GM10847 (cell line): Measurements from ENCODE around the gene LAMA5.

Experiments used
- POLR2A ChIP-seq: IDR thresholded peaks from 2 replicates; pipeline ENCODE4 v1.6.1; 2011; ENCODE audit not compliant: insufficient read length; ENCODE audit errors: extremely low read depth

LAMA5 gene

DNA sequence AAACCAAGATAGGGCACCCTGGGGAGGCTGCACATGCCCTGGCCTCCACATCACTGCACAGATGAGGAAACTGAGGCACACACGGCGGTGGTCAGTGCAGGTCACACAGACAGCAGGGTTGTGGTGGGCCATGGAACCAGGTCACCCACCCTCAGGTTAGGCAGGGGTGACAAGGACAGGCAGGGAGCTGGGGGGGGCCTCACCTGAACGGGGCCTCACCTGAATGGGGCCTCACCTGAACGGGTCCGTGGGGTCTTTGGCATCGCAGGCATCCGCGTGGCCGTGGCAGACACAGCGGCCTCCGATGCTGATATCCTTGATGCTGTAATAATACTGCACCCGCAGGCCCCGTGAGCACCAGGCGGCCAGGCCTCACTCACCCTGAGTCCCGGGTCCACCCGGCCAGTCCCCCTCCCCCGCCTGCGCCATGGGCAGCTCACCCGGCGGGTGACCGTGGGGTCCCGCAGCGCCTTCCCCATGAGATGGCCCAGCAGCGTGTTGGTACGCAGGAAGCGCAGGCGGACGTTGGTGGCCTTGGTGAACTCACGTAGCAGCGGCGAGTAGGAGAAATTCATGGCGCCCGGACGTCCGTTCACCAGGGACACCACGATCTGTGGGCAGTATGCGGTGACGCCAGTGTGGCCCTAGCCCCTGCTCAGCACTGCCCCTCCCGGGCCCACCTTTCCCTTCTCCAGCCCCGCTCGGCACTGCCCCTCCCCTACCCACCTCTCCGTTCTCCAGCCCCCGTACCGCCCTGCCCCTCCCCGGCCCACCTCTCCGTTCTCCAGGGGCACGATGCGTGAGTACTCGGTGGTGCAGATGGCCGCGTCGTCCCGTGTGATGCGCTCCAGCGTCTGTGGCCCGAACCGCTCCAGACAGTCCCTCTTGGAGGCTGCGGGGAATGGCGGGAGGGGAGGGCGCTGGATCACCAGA is 15.4 kb downstream of the LAMA5 start:
- no peak for TF ChIP-seq POLR2A

DNA sequence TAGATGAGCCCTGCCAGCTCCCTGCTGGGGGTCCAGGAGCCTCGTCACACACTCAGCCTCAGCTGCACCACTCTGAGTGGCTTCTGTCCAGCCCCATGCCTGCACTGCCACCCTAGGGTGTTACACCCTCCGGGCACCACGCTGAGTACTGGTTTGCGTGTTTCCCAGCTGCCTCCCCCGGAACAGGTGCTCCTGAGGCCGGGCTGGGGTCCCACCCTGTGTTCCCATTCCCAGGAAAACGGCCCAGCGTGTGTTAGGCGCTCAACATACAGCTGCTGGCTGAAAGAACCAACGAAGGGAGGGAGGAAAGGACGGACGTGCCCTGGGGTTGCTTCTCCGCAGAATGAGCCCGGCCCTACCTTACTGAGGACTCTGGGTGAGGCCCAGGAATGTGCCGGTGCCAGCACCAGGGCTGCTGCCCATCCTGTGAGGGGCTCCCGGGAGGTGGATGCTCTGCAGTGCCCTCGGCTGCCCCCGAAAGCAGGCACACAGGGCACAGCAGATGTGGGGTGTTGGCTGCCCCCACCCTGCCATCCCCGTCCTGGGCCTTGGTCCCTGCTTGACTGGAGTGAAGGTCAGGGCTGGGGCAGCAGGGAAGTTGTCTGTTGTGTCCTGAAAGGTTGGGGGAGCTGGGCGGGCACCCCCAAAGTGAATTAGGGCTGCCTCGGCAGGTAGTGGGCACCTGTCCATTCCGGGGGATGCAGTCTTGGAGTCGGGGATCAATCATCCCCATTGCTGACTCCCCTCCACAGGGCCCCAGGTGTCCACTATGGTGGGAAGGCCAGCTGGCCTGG is 16.3 kb downstream of the LAMA5 start:
- no peak for TF ChIP-seq POLR2A

DNA sequence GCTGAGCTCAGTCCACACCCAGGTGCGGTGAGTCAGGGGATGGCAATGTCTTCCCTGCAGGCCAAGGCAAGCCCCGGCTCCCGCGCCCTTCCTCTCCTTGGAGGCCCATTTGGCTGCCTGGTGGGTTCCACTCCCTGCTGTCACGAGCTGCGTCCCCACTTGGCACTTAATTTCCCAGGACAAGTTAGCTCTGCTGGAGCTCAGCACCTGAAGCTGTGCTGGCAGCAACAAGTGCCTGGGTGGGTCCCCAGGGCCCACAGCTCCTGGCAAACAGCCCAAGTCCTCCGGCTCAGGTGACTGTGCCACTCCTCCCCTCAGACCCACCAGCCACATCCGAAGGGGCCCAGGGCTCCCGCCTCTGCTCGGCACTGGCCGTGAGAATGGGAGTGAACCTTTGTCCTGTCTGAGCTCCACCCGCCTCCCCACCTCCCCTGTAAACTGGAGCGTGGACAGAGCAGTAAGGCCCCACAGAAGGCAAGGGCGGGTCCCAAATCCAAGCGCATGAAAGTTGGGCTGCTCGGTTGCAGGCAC is 16.9 kb downstream of the LAMA5 start:
- TF ChIP-seq POLR2A: no peak

DNA sequence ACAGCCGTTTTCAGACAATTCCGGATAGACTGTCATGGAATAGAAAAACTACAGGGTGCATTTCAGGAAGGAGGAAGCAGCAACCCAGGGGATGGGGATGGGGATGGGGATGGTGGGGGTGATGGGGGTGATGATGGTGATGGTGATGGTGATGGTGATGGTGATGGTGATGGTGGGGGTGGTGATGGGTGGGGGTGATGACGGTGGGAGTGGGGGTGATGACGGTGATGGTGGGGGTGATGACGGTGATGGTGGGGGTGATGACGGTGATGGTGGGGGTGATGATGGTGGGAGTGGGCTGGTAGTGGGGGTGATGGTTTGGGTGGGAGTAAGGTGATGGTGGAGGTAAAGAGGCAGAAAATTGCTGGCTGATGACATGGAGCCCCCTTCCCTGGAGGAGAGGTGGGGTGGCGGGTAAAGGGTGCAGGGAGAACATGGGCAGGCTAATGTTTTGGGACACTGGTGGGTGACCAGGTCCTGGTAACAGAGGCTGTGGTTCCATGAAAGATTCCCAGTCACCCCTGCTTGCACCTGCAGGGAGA is 17.5 kb downstream of the LAMA5 start:
- TF ChIP-seq POLR2A: no peak

DNA sequence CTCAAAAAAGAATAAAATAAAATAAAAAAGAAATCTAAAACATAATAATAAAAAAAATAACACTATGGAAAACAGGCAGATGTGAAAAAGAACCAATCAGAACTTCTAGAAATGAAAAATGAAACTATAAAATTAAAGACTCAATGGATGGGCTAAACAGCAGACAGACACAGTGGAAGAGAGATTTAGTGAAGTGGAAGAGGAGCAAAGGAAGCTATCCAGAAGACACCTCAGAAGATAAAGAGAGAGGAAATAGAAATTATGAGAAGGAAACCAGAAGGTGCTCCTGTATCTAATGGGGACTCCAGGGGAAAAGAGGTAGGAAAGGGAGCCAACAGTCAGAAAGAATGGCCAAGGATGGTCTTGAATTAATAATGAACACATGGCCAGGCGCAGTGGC is 18.5 kb downstream of the LAMA5 start:
- TF ChIP-seq POLR2A: no peak

DNA sequence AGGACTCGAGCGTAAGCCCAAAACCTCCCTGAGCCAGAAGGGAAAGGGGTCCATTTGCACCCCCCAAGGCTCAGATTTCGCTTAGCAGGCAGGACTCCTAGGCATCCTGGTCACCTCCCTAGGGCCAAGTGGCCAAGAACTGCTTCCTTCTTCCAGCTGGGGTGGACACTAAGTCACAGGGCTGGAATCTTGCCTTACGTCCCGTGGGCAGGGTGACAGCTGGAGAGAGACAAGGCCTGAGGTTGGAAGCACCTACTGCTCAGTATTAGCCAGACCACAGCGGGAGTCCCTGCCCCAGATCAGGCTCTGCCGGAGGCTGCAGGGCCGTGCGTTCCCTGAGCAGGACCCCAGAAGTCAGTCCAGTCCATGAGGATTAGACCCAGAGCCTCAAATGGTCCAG is 19.7 kb downstream of the LAMA5 start:
- TF ChIP-seq POLR2A: no peak

DNA sequence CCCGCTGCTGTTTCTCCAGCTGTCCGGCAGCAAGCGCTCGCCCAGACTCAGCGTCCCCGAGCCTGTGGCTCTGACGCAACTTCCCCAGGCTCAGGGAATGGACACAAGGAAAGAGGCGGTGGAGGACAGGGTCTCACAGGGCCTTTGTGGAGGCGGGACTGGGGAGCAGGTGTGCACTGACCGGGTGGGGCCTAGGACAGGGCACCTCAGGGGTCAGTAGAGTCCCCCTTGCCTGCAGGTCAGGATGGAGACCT is 20.0 kb downstream of the LAMA5 start:
- TF ChIP-seq POLR2A: no peak

DNA sequence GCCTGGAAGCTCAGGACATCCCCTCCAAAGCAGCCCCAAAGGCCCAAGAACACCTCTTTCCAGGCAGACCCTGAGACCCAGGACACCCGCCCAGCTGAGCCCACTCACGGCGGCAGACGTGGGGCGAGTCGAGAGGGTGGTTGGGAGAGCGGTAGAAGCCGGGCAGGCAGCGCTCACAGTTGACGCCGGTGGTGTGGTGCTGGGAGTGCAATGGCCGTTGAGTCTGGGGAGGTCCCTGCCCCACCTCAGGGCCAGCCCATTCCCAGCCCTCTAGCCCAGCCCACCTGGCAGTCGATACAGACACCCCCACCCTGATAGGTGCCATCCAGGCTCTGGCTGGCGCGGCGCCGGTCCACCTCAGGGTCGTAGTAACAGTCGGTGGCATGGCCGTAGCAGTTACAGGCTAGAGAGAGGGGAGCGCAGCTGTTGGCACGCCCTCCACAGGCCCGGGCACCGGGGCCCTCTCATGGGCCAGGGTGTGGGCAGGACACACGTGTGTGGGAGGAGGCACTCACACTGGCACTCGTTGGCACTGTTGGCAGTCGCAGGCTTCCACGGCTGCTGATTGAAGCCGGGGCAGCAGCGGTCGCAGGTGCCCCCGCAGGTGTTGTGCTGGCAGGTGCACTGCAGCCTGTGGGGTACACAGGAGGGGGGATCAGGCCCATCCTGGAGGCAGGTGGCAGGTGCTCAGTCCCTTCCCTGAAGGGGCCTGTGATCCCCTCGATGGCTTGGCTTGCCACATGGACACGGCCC is 20.5 kb downstream of the LAMA5 start:
- TF ChIP-seq POLR2A: no peak

DNA sequence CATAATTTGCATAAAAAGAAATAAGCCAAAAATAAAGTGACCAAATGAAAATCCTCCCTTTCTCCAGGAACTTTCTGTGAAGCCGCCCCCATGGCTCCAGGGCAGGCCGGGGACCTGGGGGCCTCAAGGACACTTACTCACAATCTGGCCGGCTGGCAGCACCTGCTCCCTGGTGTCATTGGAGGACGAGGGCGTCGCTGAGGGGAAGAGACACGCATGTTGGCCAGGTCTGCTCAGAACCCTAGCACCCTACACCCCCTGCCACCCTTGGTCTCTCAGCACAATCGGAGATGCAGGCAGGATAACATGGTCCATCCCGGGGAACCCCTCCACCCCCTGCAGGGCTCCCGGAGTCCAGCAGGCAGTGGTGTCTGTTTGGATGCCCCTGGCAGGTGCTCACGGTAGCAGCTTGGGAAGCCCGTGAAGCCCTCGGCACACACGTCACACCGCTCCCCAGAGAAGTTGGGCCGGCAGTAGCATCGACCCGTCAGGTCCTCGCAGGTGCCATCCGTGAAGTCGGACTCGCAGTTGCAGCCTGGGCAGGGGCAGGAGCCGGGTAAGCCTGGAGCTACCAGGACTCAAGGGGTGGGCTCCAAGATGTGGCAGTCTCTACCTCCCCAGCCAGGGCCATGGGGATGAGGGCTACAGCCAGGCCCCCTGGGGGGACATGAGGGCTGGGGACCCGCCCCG is 21.3 kb downstream of the LAMA5 start:
- no peak for TF ChIP-seq POLR2A

DNA sequence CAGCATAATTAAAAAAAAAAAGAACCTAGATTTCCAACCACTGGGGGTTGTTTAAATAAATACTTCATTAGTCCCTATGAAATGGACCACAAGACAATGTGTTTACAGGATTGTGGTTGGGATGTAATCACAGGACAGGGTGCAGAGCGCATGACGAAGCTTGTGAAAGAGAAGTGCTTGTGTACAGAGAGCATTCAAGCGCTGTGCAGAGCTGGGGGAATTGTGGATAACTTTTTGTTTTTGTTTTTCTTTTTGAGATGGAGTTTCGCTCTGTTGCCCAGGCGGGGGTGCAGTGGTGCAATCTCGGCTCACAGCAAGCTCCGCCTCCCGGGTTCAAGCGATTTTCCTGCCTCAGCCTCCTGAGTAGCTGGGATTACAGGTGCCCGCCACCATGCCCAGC is 22.3 kb downstream of the LAMA5 start:
- no peak for TF ChIP-seq POLR2A

DNA sequence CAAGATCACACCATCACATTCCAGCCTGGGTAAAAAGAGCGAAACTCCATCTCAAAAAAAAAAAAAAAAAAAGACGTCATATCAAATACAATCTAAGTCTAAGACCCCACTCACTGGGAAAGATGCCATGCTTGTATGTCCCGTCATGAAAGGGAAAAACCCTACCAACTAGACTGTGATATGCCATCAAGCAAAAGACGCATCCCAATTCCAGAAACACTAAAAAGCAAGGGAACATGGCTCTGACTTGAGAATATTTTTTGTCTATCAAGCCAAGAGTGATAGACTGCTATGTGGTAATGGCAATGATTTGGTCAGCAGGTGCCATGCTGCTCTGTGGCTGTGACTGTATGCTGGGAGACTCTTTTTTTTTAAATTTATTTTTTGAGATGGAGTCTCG is 23.0 kb downstream of the LAMA5 start:
- no peak for TF ChIP-seq POLR2A

DNA sequence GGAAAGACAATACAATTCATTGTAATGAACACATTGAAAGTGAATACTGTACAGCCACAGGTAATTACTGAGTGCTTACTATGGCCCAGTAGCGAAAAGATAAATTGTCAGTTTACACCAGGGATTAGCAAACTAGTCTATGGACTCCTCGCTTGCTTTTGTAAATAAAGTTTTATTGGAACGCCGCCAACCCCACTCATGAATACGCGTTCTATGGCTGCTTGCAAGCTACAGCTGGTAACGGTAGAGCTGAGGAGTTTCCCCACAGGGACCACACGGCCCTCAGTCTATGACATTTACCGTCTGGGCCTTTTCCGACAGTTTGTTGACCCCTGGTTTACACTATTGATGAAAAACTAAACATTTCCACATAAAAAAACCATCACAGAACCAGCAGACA is 24.2 kb downstream of the LAMA5 start:
- no peak for TF ChIP-seq POLR2A

DNA sequence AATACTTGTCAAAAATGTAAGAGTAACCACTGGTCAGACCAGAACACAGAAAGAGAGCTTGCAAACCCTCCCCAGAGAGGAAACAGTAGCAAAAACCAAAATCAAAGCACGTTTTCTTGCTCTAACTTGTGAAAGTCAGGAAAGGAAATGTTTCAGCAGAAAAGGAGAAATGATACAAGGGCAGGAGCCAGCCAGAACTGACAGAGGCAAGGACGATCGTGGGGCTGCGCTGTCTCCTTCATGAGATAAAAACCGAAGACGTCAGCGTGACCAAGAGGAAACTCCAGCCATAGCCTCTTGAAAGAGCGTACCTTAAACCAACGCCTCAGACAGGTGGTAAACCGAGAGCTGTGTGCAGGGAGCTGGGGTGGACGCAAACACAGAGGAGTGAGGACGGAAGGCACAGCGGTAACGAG is 27.5 kb downstream of the LAMA5 start:
- TF ChIP-seq POLR2A: peak; percentile 29

DNA sequence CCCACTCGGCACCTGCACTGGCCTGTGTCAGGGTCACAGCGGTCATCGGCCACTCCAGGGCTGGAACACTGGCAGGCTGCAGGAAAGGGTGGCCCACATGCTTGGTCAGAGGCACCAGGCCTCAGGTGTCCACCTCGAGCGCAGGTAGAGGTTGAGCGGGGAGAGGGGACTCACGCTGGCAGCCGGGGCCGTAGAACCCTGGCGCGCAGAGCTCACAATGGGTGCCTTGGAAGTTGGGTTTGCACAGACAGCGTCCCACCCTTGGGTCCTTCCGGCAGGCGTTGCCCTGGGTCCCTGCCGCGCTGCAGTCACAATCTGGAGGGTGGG is 28.9 kb downstream of the LAMA5 start:
- no peak for TF ChIP-seq POLR2A
